ENCODE results near the gene PRKN. TPM values are rescaled to one million over a fixed set of nuclear protein-coding genes. Genes with fewer than 3 reads are reported as not detected.

Gene PRKN
- total RNA-seq, 1 experiment from 2014 or later, result not detected

- POLR2A ChIA-PET (ENCODE audit: unreplicated experiment), result no interaction called here
- BruUV-seq (replicated peaks), result no TSS peak
- intact Hi-C loops (cut with micrococcal nuclease; ENCODE audit: unreplicated experiment), result no loop called here
- Histone ChIP-seq H3K4me1 (replicated peaks; ENCODE audit: insufficient read depth) (no peaks in the 10 kb centered on the region), H3K36me3 (ENCODE audit: low read depth) (no peaks in the 10 kb centered on the region), H3K4me2 (no peak overlapping the region), H3K9me2 (ENCODE audit: insufficient read depth) (no peaks in the 10 kb centered on the region), H3K27me3 (ENCODE audit: insufficient read depth, low read depth) (peaks cover 24% of the 10 kb centered on the region), H2AFZ (no peak overlapping the region), H3F3A (ENCODE audit: insufficient read depth, low read depth) (no peaks in the 10 kb centered on the region), H3K4me3 (no peak overlapping the region), H4K20me1 (ENCODE audit: insufficient read depth) (peaks cover 4% of the 10 kb centered on the region; the same call in 1 of the 2 replicates), H3K9me3 (ENCODE audit: insufficient read depth, low read depth) (no peaks in the 10 kb centered on the region), H3K79me2 (ENCODE audit: low read depth) (no peaks in the 10 kb centered on the region), H3K27ac (no peak overlapping the region)
- CTCF ChIA-PET, result no interaction called here
- no peak for TF ChIP-seq EZH2 (IDR thresholded peaks at IDR 0.05; ENCODE audit: low read depth)
- no peak for TF ChIP-seq CTCF (conservative IDR thresholded peaks at IDR 0.05)
- no peak for DNase-seq
Measured at GRCh38 chr6:161711938-161712337, 1015.6 kb downstream of the PRKN start.

GRCh38 chr6:161711515-161711914, 1016.1 kb downstream of the PRKN start:
- ChIA-PET CTCF (no interaction called here), POLR2A (ENCODE audit: unreplicated experiment) (no interaction called here)
- Histone ChIP-seq H3K9me3 (ENCODE audit: insufficient read depth, low read depth) (no peaks in the 10 kb centered on the region), H3K4me1 (replicated peaks; ENCODE audit: insufficient read depth) (no peaks in the 10 kb centered on the region), H3K27me3 (ENCODE audit: insufficient read depth, low read depth) (peaks cover 22% of the 10 kb centered on the region), H2AFZ (no peak overlapping the region), H3K79me2 (ENCODE audit: low read depth) (no peaks in the 10 kb centered on the region), H3F3A (ENCODE audit: insufficient read depth, low read depth) (no peaks in the 10 kb centered on the region), H3K4me2 (no peak overlapping the region), H3K9me2 (ENCODE audit: insufficient read depth) (no peaks in the 10 kb centered on the region), H3K4me3 (no peak overlapping the region), H3K36me3 (ENCODE audit: low read depth) (no peaks in the 10 kb centered on the region), H3K27ac (no peak overlapping the region), H4K20me1 (ENCODE audit: insufficient read depth) (peaks cover 4% of the 10 kb centered on the region; the same call in 1 of the 2 replicates)
- intact Hi-C loops (cut with micrococcal nuclease; ENCODE audit: unreplicated experiment), result no loop called here
- TF ChIP-seq EZH2 (IDR thresholded peaks at IDR 0.05; ENCODE audit: low read depth), result no peak
- TF ChIP-seq CTCF (conservative IDR thresholded peaks at IDR 0.05), result no peak
- BruUV-seq (replicated peaks), result no TSS peak
- DNase-seq, result no peak

- H3K79me2 ChIP-seq (ENCODE audit: low read depth), result no peaks in the 10 kb centered on the region
- H3K27me3 ChIP-seq (ENCODE audit: insufficient read depth, low read depth), result peaks cover 15% of the 10 kb centered on the region
- H3K4me3 ChIP-seq, result no peak overlapping the region
- H4K20me1 ChIP-seq (ENCODE audit: insufficient read depth), result peaks cover 4% of the 10 kb centered on the region; the same call in 1 of the 2 replicates
- no peak overlapping the region for H3K4me2 ChIP-seq
- TF ChIP-seq CTCF (conservative IDR thresholded peaks at IDR 0.05), result no peak
- TF ChIP-seq EZH2 (IDR thresholded peaks at IDR 0.05; ENCODE audit: low read depth), result no peak
- H3K4me1 ChIP-seq (replicated peaks; ENCODE audit: insufficient read depth), result no peaks in the 10 kb centered on the region
- no peaks in the 10 kb centered on the region for H3K36me3 ChIP-seq (ENCODE audit: low read depth)
- no peak overlapping the region for H2AFZ ChIP-seq
- H3F3A ChIP-seq (ENCODE audit: insufficient read depth, low read depth), result no peaks in the 10 kb centered on the region
- DNase-seq, result no peak
- ChIA-PET CTCF (no interaction called here), POLR2A (ENCODE audit: unreplicated experiment) (no interaction called here)
- H3K9me2 ChIP-seq (ENCODE audit: insufficient read depth), result no peaks in the 10 kb centered on the region
- H3K27ac ChIP-seq, result no peak overlapping the region
- intact Hi-C loops (cut with micrococcal nuclease; ENCODE audit: unreplicated experiment), result no loop called here
- BruUV-seq (replicated peaks), result no TSS peak
- H3K9me3 ChIP-seq (ENCODE audit: insufficient read depth, low read depth), result no peaks in the 10 kb centered on the region
Measured at GRCh38 chr6:161710698-161711097, 1016.9 kb downstream of the PRKN start.
